ENCODE results near the gene CACNA2D3.

CACNA2D3 gene

DNA sequence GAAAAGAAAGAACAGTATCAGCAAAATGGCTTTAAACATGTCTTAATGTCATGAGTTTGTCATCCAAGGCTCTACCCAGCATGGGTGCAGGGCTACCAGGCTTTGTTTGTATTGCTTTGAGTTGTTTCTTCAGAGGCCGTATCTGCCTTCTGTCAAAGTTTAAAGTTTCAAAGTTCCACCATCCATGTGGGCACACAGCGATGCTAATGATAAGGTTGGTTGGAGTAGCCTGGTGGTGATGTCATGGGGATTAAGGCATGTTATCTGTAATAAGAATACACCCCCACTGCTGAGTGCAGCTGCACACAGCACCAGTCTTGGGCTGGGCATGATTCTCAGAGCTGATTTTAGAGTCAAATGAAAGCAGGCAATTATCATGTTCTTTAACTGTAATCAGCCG is 877.5 kb downstream of the CACNA2D3 start:
- TF ChIP-seq, protein P1, sequence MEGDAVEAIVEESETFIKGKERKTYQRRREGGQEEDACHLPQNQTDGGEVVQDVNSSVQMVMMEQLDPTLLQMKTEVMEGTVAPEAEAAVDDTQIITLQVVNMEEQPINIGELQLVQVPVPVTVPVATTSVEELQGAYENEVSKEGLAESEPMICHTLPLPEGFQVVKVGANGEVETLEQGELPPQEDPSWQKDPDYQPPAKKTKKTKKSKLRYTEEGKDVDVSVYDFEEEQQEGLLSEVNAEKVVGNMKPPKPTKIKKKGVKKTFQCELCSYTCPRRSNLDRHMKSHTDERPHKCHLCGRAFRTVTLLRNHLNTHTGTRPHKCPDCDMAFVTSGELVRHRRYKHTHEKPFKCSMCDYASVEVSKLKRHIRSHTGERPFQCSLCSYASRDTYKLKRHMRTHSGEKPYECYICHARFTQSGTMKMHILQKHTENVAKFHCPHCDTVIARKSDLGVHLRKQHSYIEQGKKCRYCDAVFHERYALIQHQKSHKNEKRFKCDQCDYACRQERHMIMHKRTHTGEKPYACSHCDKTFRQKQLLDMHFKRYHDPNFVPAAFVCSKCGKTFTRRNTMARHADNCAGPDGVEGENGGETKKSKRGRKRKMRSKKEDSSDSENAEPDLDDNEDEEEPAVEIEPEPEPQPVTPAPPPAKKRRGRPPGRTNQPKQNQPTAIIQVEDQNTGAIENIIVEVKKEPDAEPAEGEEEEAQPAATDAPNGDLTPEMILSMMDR (IDR thresholded peaks at IDR 0.05; ENCODE audit: low read depth, low read length) = no peak
- H3K4me3 ChIP-seq (ENCODE audit: low read depth, low read length) = no peak overlapping the region
- in situ Hi-C loops (cut with HindIII; ENCODE audit: low sequenced_read_pairs) = no loop called here
- DNase-seq (ENCODE audit: low read depth, low spot score) = no peak

DNA sequence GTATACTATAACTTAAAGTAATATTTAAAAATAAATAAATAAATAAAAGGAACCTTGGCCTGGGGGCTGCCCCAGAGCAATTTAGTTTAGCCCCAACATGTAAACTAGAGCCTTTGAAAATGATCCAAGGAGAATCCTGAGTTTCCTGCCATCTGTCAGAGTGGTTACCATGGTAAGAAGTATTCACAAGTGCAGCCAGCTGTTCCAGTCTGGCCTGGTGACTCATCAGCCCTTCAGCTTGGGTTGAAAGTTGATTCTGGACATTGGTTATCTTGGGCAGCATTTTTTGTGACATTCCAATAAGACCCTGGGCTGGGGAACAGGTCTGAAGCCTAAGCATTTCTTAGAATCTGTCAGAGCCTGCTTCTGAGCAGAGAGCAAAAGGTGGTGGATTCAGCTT is 878.2 kb downstream of the CACNA2D3 start:
- in situ Hi-C loops (cut with HindIII; ENCODE audit: low sequenced_read_pairs) = no loop called here
- H3K4me3 ChIP-seq (ENCODE audit: low read depth, low read length) = no peak overlapping the region
- TF ChIP-seq, protein P1 (IDR thresholded peaks at IDR 0.05; ENCODE audit: low read depth, low read length) = no peak
- DNase-seq (ENCODE audit: low read depth, low spot score) = peak; percentile 94

DNA sequence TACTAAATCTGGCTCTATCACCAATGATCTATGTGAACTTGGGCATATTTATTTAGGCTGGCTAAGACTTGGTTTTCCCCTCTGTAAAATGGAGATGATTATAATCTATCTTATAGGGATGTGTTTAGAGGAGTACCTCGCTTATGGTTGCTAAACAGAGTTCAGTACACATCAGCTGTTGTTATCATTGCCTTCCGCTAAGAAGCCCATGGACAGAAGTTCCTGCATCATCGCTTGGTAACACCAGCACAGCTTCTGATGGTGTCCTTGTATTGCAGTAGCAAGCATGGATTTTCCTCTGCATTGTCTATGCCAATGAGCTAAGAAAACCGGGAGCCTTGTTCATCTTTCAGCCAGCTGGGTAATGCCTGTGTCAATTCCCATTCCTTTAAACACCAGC is 878.6 kb downstream of the CACNA2D3 start:
- in situ Hi-C loops (cut with HindIII; ENCODE audit: low sequenced_read_pairs) = no loop called here
- no peak for DNase-seq (ENCODE audit: low read depth, low spot score)
- no peak overlapping the region for H3K4me3 ChIP-seq (ENCODE audit: low read depth, low read length)
- TF ChIP-seq, protein P1 (IDR thresholded peaks at IDR 0.05; ENCODE audit: low read depth, low read length) = no peak

DNA sequence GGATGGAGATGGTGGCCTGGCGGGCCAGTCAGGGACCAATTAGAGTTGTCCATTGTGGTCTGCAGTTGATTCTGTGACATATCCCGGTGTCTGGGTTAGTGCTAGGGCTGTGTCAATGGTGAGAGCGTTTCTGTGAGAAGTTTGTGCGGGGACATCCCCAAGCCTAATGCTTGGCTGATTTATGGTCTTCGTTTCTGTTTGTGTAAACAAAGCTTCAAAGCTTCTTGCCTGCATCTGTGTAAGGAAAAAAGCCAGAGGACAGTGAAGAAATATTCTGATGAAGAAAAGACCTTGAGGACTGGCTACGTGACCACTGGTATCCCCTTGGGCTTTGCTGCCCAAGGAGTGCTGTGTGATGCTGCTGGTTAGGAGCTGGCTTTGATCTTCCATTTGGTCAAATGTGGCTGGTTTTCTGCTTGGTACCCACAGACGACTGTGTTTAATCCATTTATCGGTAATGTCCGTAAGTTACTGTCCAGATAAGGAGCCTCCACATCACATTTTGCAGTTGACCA is 880.1 kb downstream of the CACNA2D3 start:
- in situ Hi-C loops (cut with HindIII; ENCODE audit: low sequenced_read_pairs) = no loop called here
- no peak overlapping the region for H3K4me3 ChIP-seq (ENCODE audit: low read depth, low read length)
- DNase-seq (ENCODE audit: low read depth, low spot score) = no peak
- TF ChIP-seq, protein P1 (IDR thresholded peaks at IDR 0.05; ENCODE audit: low read depth, low read length) = no peak

DNA sequence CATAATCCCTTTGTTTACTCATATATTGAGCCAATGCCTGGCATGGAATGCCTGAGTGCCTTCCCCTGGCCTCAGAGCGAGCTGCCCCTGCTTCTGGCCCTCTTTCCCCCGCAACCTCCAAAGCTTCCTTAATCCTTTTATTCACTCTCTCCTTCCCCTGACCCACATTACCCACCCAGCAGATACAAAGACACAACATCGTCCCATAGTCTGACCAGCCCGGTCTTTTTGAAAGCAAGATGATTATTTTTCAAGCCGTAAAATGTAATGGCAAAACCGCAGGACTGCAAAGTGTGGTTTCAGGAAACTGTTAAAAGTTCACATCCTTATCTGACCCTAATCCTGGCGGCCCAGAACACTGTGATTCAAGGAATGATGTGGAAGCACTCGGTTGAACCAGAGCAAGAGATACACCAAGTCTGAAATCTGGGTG is 883.9 kb downstream of the CACNA2D3 start:
- in situ Hi-C loops (cut with HindIII; ENCODE audit: low sequenced_read_pairs) = no loop called here

DNA sequence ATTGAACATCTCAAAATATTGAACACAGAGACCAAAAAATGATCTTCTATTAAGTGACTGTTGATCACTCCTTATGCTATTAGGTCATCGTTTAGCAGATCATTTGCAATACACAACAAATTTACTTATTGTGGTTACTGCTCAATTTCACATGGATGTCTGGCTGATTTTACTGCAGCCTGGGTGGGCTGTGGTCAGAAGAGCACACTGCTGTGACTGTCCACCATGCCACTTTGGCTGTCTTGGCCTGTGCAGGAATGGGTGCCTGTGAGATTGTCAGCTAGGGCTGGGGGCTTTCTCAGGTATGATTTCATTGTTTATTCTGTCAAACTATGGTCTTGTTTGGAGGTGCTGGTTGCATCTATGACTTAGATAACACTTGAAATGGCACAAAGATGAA is 885.6 kb downstream of the CACNA2D3 start:
- in situ Hi-C loops (cut with HindIII; ENCODE audit: low sequenced_read_pairs) = no loop called here
- TF ChIP-seq, protein P1 (IDR thresholded peaks at IDR 0.05; ENCODE audit: low read depth, low read length) = no peak
- H3K4me3 ChIP-seq (ENCODE audit: low read depth, low read length) = no peak overlapping the region
- no peak for DNase-seq (ENCODE audit: low read depth, low spot score)

More for the DNA sequence above, 883.9 kb downstream of the CACNA2D3 start:
- TF ChIP-seq, protein P1 (IDR thresholded peaks at IDR 0.05; ENCODE audit: low read depth, low read length) = no peak
- DNase-seq (ENCODE audit: low read depth, low spot score) = no peak
- H3K4me3 ChIP-seq (ENCODE audit: low read depth, low read length) = no peak overlapping the region

DNA sequence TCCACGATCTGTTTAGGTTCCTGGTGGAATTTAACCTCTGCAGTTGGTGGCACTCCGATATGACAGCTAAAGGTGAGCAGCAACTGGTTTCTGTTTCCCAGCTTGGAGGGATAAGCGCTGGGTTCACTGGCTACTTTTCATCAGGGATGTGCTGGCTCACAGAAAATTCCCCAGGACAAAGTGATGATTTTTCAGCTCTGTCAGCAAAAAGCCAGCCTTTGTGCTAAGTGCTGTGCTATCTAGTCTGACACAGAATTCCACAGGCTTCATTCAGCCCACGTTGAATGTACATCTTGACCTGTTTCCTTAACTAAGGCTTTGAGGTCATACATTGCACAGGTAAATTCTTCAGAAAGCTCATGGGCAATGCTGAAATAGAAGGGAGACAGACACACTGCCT is 887.0 kb downstream of the CACNA2D3 start:
- DNase-seq (ENCODE audit: low read depth, low spot score) = no peak
- in situ Hi-C loops (cut with HindIII; ENCODE audit: low sequenced_read_pairs) = no loop called here
- no peak overlapping the region for H3K4me3 ChIP-seq (ENCODE audit: low read depth, low read length)
- TF ChIP-seq, protein P1 (IDR thresholded peaks at IDR 0.05; ENCODE audit: low read depth, low read length) = no peak
